Caco-2 (cell line): ENCODE data around the gene RAD51B. TPM values are rescaled to one million over a fixed set of nuclear protein-coding genes. Genes with fewer than 3 reads are reported as not detected.

Experiments
- BruUV-seq: library from RNA; stranded (reverse); fragments of 400-500 nt; replicated peaks from 2 replicates; lab custom pipeline; 2021; lab: Mats Ljungman, UMichigan
- CTCF ChIA-PET: fragments of 300-600 bp; sonication (Branson Sonifier 250); formaldehyde crosslinking; loops from one replicate; lab custom pipeline; 2022; ENCODE audit warnings: antibody characterized with exemption; lab: Charles Lee
- POLR2A ChIA-PET: fragments of 300-600 bp; sonication (Branson Sonifier 250); formaldehyde crosslinking; loops from one replicate; lab custom pipeline; 2022; ENCODE audit warnings: antibody characterized with exemption; lab: Charles Lee
- DNase-seq, 2 experiments: peaks; one replicate each; pipeline versions ENCODE4 v3.0.0 to v3.0.0-alpha.2; 2020 to 2022
- H3K27me3 ChIP-seq: replicated peaks from 2 replicates; pipeline ENCODE4 v1.6.0; 2011; ENCODE audit warnings: low read length; ENCODE audit not compliant: control insufficient read depth, insufficient read depth
- H3K36me3 ChIP-seq: 2 replicates; pipeline ENCODE4 v1.5.1; 2011; ENCODE audit warnings: low read length; ENCODE audit not compliant: control insufficient read depth, insufficient read depth
- H3K4me1 ChIP-seq: fragments of 250-450 bp; sonication (Bioruptor Pico); 2 replicates; pipeline ENCODE4 v1.5.1; 2020; ENCODE audit warnings: mild to moderate bottlenecking
- H3K4me3 ChIP-seq: 2 replicates; pipeline ENCODE4 v1.5.1; 2011; ENCODE audit warnings: low read depth, mild to moderate bottlenecking, control low read depth, low read length
- H3K9me3 ChIP-seq: fragments of 250-450 bp; sonication (Bioruptor Pico); 2 replicates; pipeline ENCODE4 v1.5.1; 2020; ENCODE audit warnings: mild to moderate bottlenecking, moderate library complexity
- H3K27ac Mint-ChIP-seq: one replicate; pipeline ENCODE4 v1.8.0; 2022; ENCODE audit warnings: mixed read lengths; ENCODE audit not compliant: unreplicated experiment
- H3K27me3 Mint-ChIP-seq: one replicate; pipeline ENCODE4 v1.8.0; 2022; ENCODE audit warnings: mixed read lengths; ENCODE audit not compliant: insufficient read depth, unreplicated experiment
- H3K36me3 Mint-ChIP-seq: one replicate; pipeline ENCODE4 v1.8.0; 2022; ENCODE audit warnings: mild to moderate bottlenecking, mixed read lengths; ENCODE audit not compliant: insufficient read depth, unreplicated experiment
- H3K4me1 Mint-ChIP-seq: one replicate; pipeline ENCODE4 v1.8.0; 2022; ENCODE audit warnings: low read depth, mixed read lengths; ENCODE audit not compliant: unreplicated experiment
- H3K4me3 Mint-ChIP-seq: one replicate; pipeline ENCODE4 v1.8.0; 2022; ENCODE audit warnings: mild to moderate bottlenecking, moderate library complexity, mixed read lengths; ENCODE audit not compliant: unreplicated experiment
- H3K9me3 Mint-ChIP-seq: one replicate; pipeline ENCODE4 v1.8.0; 2022; ENCODE audit warnings: mixed read lengths; ENCODE audit not compliant: unreplicated experiment
- intact Hi-C: fragments of 100-400 bp; cut with micrococcal nuclease; formaldehyde crosslinking; loops from one replicate; pipeline ENCODE4 v1.10.0; 2022; ENCODE audit not compliant: unreplicated experiment
- total RNA-seq: library from RNA; stranded (reverse); gene quantifications from 2 replicates; pipeline ENCODE4 v1.2.3, GENCODE V29; 2022
- TF ChIP-seq, protein P1 (sequence below), 2 experiments: fragments of 200-600 bp in 1 of 2; IDR thresholded peaks; 1 replicate in 1 of 2; 2 replicates in 1 of 2; pipeline versions ENCODE4 v1.5.1 to v1.8.0; 2011 to 2022; ENCODE audit warnings: antibody characterized with exemption in 1 of 2, control low read depth in 1 of 2, inconsistent platforms in 1 of 2, low read depth in 1 of 2, low read length in 1 of 2, mild to moderate bottlenecking in 1 of 2, moderate library complexity in 1 of 2; ENCODE audit not compliant: insufficient read depth in 1 of 2, severe bottlenecking in 1 of 2, unreplicated experiment in 1 of 2

The RAD51B gene
- total RNA-seq, 1 experiment from 2014 or later = 16.7 TPM

DNA sequence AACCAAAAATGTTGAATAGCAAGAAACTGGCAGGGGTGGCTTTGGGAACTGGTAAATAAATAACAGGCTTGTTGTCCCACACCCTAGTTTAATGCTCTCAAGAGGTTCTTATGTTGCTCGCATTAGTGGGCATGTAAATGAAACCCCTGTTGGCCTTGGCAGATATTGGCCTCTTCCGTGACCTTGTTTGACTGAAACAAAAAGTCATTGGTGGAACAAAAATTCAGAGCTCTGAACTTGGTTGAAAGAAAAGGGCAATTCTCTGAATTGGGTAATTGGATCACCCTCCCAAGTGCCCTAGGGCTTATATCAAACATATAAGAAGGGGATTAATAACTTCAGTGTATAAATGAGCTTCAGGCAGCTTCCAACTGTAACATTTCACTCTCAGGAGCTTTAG lies 547.1 kb downstream of the RAD51B start:
- Mint-ChIP-seq H3K4me1 (peaks cover 41% of the 10 kb centered on the region), H3K36me3 (peaks cover 7% of the 10 kb centered on the region), H3K4me3 (no peak overlapping the region), H3K27ac (no peak overlapping the region), H3K27me3 (no peaks in the 10 kb centered on the region), H3K9me3 (peaks cover 3% of the 10 kb centered on the region)
- TF ChIP-seq, protein P1, sequence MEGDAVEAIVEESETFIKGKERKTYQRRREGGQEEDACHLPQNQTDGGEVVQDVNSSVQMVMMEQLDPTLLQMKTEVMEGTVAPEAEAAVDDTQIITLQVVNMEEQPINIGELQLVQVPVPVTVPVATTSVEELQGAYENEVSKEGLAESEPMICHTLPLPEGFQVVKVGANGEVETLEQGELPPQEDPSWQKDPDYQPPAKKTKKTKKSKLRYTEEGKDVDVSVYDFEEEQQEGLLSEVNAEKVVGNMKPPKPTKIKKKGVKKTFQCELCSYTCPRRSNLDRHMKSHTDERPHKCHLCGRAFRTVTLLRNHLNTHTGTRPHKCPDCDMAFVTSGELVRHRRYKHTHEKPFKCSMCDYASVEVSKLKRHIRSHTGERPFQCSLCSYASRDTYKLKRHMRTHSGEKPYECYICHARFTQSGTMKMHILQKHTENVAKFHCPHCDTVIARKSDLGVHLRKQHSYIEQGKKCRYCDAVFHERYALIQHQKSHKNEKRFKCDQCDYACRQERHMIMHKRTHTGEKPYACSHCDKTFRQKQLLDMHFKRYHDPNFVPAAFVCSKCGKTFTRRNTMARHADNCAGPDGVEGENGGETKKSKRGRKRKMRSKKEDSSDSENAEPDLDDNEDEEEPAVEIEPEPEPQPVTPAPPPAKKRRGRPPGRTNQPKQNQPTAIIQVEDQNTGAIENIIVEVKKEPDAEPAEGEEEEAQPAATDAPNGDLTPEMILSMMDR (IDR thresholded peaks at IDR 0.05; ENCODE audit: insufficient read depth in 1 of 2, low read depth in 1 of 2, low read length in 1 of 2, severe bottlenecking in 1 of 2, unreplicated experiment in 1 of 2) = no peak
- intact Hi-C loops = no loop called here
- Histone ChIP-seq H3K4me3 (no peak overlapping the region), H3K9me3 (no peaks in the 10 kb centered on the region), H3K27me3 (no peaks in the 10 kb centered on the region), H3K4me1 (peaks cover 23% of the 10 kb centered on the region), H3K36me3 (no peaks in the 10 kb centered on the region)
- ChIA-PET POLR2A (no interaction called here), CTCF (no interaction called here)
- no TSS peak for BruUV-seq
- no peak for DNase-seq

DNA sequence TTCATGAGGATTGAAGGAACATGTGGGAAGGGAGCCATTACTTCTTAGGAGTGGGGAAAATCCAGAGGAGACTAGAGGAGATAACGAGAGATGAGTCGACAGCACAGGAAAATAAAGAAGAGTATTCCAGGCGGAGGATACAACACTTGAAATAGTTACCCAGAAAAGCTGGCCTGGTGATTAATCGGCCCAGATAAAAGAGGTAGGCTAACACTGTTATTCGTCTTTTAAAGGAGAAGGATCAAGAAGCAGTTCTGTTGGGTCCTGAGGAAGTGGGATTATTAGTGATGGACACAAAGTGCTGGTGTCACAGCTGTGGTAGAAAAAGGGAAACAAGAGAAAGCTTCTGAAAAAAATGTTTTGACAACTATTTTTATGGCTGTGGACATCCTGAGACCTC lies 548.0 kb downstream of the RAD51B start:
- Mint-ChIP-seq H3K27ac (no peak overlapping the region), H3K27me3 (no peaks in the 10 kb centered on the region), H3K9me3 (peaks cover 9% of the 10 kb centered on the region), H3K4me3 (no peak overlapping the region), H3K4me1 (peaks cover 46% of the 10 kb centered on the region), H3K36me3 (peaks cover 7% of the 10 kb centered on the region)
- H3K4me1 ChIP-seq = peaks cover 23% of the 10 kb centered on the region
- TF ChIP-seq, protein P1 (IDR thresholded peaks at IDR 0.05; ENCODE audit: insufficient read depth in 1 of 2, low read depth in 1 of 2, low read length in 1 of 2, severe bottlenecking in 1 of 2, unreplicated experiment in 1 of 2) = no peak
- BruUV-seq = no TSS peak
- ChIA-PET POLR2A (no interaction called here), CTCF (no interaction called here)
- intact Hi-C loops = no loop called here
- H3K9me3 ChIP-seq = no peaks in the 10 kb centered on the region
- no peak overlapping the region for H3K4me3 ChIP-seq
- H3K27me3 ChIP-seq = no peaks in the 10 kb centered on the region
- no peaks in the 10 kb centered on the region for H3K36me3 ChIP-seq
- DNase-seq = no peak

DNA sequence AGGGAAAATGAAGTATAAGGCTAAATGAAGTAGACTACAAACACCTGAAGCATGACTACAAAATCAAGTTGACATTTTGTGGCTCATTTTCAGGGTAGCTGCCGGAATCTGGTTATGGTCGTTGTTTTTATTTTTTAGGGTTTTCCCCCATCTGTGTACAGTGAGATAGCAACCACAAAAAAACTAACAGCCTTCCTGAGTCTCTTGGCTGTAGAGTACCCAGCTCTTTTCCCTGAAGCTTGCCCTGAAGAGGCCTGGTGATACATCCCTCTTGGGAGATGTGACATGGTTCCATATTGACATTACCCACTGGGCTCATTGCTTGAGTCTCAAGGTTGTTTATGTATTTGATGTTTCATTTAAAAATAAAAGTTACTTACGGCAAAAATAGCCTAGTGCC lies 549.3 kb downstream of the RAD51B start:
- POLR2A ChIA-PET = no interaction called here
- peaks cover 23% of the 10 kb centered on the region for H3K4me1 ChIP-seq
- intact Hi-C loops = no loop called here
- H3K9me3 ChIP-seq = no peaks in the 10 kb centered on the region
- no peaks in the 10 kb centered on the region for H3K36me3 ChIP-seq
- BruUV-seq = no TSS peak
- H3K4me1 Mint-ChIP-seq = peaks cover 43% of the 10 kb centered on the region
- H3K36me3 Mint-ChIP-seq = peaks cover 7% of the 10 kb centered on the region
- no peak overlapping the region for H3K27ac Mint-ChIP-seq
- TF ChIP-seq, protein P1 (IDR thresholded peaks at IDR 0.05; ENCODE audit: insufficient read depth in 1 of 2, low read depth in 1 of 2, low read length in 1 of 2, severe bottlenecking in 1 of 2, unreplicated experiment in 1 of 2) = no peak
- peaks cover 9% of the 10 kb centered on the region for H3K9me3 Mint-ChIP-seq
- no peaks in the 10 kb centered on the region for H3K27me3 Mint-ChIP-seq
- no peak overlapping the region for H3K4me3 Mint-ChIP-seq
- no peaks in the 10 kb centered on the region for H3K27me3 ChIP-seq
- no peak for DNase-seq
- CTCF ChIA-PET = no interaction called here
- no peak overlapping the region for H3K4me3 ChIP-seq
